Brain microvascular endothelial cell (primary cell): Measurements from ENCODE around the gene RYR3.

ENCODE experiments used
- DNase-seq: peaks from one replicate; pipeline ENCODE4 v3.0.0-alpha.2; 2020
- H3K27ac ChIP-seq: fragments of 250-450 bp; sonication (Bioruptor Pico); 2 replicates; pipeline ENCODE4 v1.5.1; 2020; ENCODE audit warnings: mild to moderate bottlenecking, moderate library complexity
- H3K27me3 ChIP-seq: fragments of 250-450 bp; sonication (Bioruptor Pico); replicated peaks from 2 replicates; pipeline ENCODE4 v1.5.1; 2020; ENCODE audit warnings: mild to moderate bottlenecking
- H3K36me3 ChIP-seq: fragments of 250-450 bp; sonication (Bioruptor Pico); replicated peaks from 2 replicates; pipeline ENCODE4 v1.5.1; 2020; ENCODE audit warnings: mild to moderate bottlenecking
- H3K4me3 ChIP-seq: 2 replicates; pipeline ENCODE4 v1.5.1; 2011; ENCODE audit warnings: low read depth, mild to moderate bottlenecking, control low read depth, low read length, moderate library complexity
- CTCF ChIP-seq: IDR thresholded peaks from 2 replicates; pipeline ENCODE4 v1.5.1; 2011; ENCODE audit warnings: low read depth, mild to moderate bottlenecking, moderate library complexity, low read length, control low read depth, inconsistent platforms; ENCODE audit errors: missing control alignments
- in situ Hi-C: cut with HindIII; loops from 2 replicates; pipeline ENCODE4 v1.10.0; 2017; ENCODE audit warnings: low sequenced_read_pairs, low pct_ligation_motif_present

Gene RYR3

GRCh38 chr15:33679061-33679460, 368.3 kb downstream of the RYR3 start:
- in situ Hi-C loops, result no loop called here
- no peak overlapping the region for H3K4me3 ChIP-seq
- no peak overlapping the region for H3K27ac ChIP-seq
- H3K27me3 ChIP-seq, result no peaks in the 10 kb centered on the region
- DNase-seq, result no peak
- H3K36me3 ChIP-seq, result no peaks in the 10 kb centered on the region
- TF ChIP-seq CTCF, result no peak

GRCh38 chr15:33680336-33680735, 369.6 kb downstream of the RYR3 start:
- in situ Hi-C loops, result no loop called here
- Histone ChIP-seq H3K4me3 (no peak overlapping the region), H3K27me3 (no peaks in the 10 kb centered on the region), H3K27ac (no peak overlapping the region), H3K36me3 (no peaks in the 10 kb centered on the region)
- no peak for TF ChIP-seq CTCF
- no peak for DNase-seq

- Histone ChIP-seq H3K36me3 (no peaks in the 10 kb centered on the region), H3K27me3 (peaks cover 5% of the 10 kb centered on the region), H3K27ac (no peak overlapping the region), H3K4me3 (no peak overlapping the region)
- no peak for DNase-seq
- TF ChIP-seq CTCF, result no peak
- in situ Hi-C loops, result no loop called here
Measured at GRCh38 chr15:33693166-33693800, 382.5 kb downstream of the RYR3 start.

GRCh38 chr15:33698126-33698525, 387.4 kb downstream of the RYR3 start:
- Histone ChIP-seq H3K4me3 (no peak overlapping the region), H3K36me3 (no peaks in the 10 kb centered on the region), H3K27ac (no peak overlapping the region), H3K27me3 (peaks cover 3% of the 10 kb centered on the region)
- DNase-seq, result no peak
- in situ Hi-C loops, result no loop called here
- TF ChIP-seq CTCF, result no peak

- TF ChIP-seq CTCF, result no peak
- peaks cover 3% of the 10 kb centered on the region for H3K27me3 ChIP-seq
- in situ Hi-C loops, result no loop called here
- H3K4me3 ChIP-seq, result no peak overlapping the region
- H3K36me3 ChIP-seq, result no peaks in the 10 kb centered on the region
- no peak for DNase-seq
- H3K27ac ChIP-seq, result no peak overlapping the region
Measured at GRCh38 chr15:33699145-33699544, 388.4 kb downstream of the RYR3 start.
